Measurements from ENCODE around the gene CCR3. TPM values are rescaled to one million over a fixed set of nuclear protein-coding genes. Genes with fewer than 3 reads are reported as not detected.

CCR3 gene
- total RNA-seq, 1 donor from 2014 or later: not detected

DNA sequence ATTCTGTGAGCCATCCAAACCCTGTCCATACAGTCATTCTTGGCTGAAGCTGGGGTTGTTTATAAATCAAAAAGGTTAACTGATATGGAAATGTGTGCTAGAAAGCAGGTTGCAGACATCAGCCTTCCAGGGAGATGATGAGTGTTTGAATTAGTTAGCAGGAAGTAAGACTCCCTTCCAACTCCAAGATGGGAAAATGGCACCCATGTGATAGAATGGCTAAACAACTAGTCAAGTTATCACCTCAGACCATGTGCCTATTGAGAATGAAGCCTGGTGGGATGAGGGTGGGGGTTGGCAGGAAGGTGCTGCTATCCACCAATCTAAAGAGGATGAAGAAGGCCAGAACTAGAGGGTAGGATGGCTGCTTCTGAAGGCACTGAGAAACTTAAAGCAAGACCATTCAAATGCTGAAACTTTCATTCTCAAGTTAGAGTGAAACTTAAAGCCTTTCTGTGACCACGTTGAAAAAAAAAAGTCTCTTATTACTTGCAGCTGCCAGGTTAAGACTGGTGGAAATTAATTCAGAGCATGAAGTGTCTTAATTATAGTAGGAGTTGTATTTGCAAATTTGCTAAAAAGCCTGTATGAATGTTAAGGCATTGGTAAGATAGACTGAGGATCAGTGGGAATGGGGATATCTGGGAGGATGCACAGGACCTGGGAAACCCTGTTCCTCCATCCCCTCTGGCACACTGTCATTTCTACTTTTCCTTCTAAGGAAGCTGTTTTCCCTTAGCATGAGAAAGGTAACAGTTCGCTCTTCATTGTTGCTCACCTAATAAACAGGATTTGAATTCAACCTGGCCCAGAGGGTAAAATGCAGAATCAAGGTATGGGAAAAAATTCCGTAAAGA lies 36.8 kb downstream of the CCR3 start:
- peaks cover 2% of the 10 kb centered on the region for H3K4me1 Mint-ChIP-seq (ENCODE audit: unreplicated experiment)
- TF ChIP-seq CTCF (IDR thresholded peaks at IDR 0.05; ENCODE audit: unreplicated experiment): no peak
- H3K9me3 Mint-ChIP-seq (ENCODE audit: unreplicated experiment): peaks cover 5% of the 10 kb centered on the region

GRCh38 chr3:46280105-46280797 lies 38.0 kb downstream of the CCR3 start:
- Mint-ChIP-seq H3K36me3 (ENCODE audit: low read depth, unreplicated experiment) (no peaks in the 10 kb centered on the region), H3K27ac (ENCODE audit: unreplicated experiment) (no peak overlapping the region), H3K27me3 (ENCODE audit: unreplicated experiment) (no peaks in the 10 kb centered on the region), H3K9me3 (ENCODE audit: unreplicated experiment) (peaks cover 5% of the 10 kb centered on the region), H3K4me1 (ENCODE audit: unreplicated experiment) (peaks cover under 1% of the 10 kb centered on the region), H3K4me3 (ENCODE audit: unreplicated experiment) (no peak overlapping the region)
- DNase-seq (ENCODE audit: low spot score): no peak
- TF ChIP-seq CTCF (IDR thresholded peaks at IDR 0.05; ENCODE audit: unreplicated experiment): no peak

More for the DNA sequence above, 36.8 kb downstream of the CCR3 start:
- no peaks in the 10 kb centered on the region for H3K27me3 Mint-ChIP-seq (ENCODE audit: unreplicated experiment)
- H3K36me3 Mint-ChIP-seq (ENCODE audit: low read depth, unreplicated experiment): no peaks in the 10 kb centered on the region
- DNase-seq (ENCODE audit: low spot score): no peak
- H3K27ac Mint-ChIP-seq (ENCODE audit: unreplicated experiment): no peak overlapping the region
- H3K4me3 Mint-ChIP-seq (ENCODE audit: unreplicated experiment): no peak overlapping the region

DNA sequence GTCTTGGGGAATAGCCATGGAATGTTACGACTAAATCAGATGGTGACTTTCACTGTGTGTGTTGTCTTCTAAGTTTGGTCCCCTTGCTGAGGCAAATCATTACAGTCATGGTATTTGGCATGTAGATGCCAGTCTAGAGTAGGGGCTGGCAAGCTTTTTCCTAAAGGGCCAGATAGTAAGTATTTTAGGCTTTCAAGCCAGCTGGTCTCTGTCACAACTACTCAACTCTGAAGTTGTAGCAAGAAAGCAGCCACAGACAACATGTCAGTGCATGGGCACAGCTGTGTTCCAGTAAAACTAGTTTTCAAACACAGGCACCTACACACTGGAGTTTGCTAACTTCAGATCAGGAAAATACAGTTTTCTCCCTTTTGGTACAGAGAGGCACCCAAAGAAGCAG lies 39.3 kb downstream of the CCR3 start:
- Mint-ChIP-seq H3K27ac (ENCODE audit: unreplicated experiment) (no peak overlapping the region), H3K4me1 (ENCODE audit: unreplicated experiment) (no peaks in the 10 kb centered on the region), H3K4me3 (ENCODE audit: unreplicated experiment) (no peak overlapping the region), H3K36me3 (ENCODE audit: low read depth, unreplicated experiment) (no peaks in the 10 kb centered on the region), H3K9me3 (ENCODE audit: unreplicated experiment) (peaks cover 5% of the 10 kb centered on the region), H3K27me3 (ENCODE audit: unreplicated experiment) (no peaks in the 10 kb centered on the region)
- TF ChIP-seq CTCF (IDR thresholded peaks at IDR 0.05; ENCODE audit: unreplicated experiment): no peak
- no peak for DNase-seq (ENCODE audit: low spot score)

- Mint-ChIP-seq H3K27me3 (ENCODE audit: unreplicated experiment) (no peaks in the 10 kb centered on the region), H3K27ac (ENCODE audit: unreplicated experiment) (no peak overlapping the region), H3K9me3 (ENCODE audit: unreplicated experiment) (peaks cover 5% of the 10 kb centered on the region), H3K36me3 (ENCODE audit: low read depth, unreplicated experiment) (no peaks in the 10 kb centered on the region), H3K4me3 (ENCODE audit: unreplicated experiment) (no peak overlapping the region), H3K4me1 (ENCODE audit: unreplicated experiment) (no peaks in the 10 kb centered on the region)
- no peak for DNase-seq (ENCODE audit: low spot score)
- no peak for TF ChIP-seq CTCF (IDR thresholded peaks at IDR 0.05; ENCODE audit: unreplicated experiment)
These were observed 39.8 kb downstream of the CCR3 start for GRCh38 chr3:46282041-46282440.

DNA sequence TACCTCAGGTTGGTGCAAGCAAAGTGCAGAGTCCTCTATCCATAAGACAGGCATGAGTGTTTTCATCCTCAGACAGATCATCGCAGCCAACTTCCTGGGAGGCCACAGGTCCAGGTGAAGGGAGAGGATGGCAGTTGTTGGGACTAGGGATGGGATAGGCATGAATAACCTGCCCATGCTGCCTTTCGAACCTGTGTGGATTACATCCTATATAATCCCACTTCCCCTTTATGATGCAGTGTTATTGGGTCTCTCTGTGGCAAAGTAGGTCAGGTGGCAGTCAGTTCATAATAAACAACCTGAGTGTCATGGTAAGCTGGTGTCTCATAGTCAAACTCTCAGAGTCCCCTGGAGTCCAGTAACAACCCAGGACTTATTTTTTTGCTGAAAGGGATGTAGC lies 40.4 kb downstream of the CCR3 start:
- DNase-seq (ENCODE audit: low spot score): no peak

More for the DNA sequence above, 40.4 kb downstream of the CCR3 start:
- H3K27ac Mint-ChIP-seq (ENCODE audit: unreplicated experiment): no peak overlapping the region
- H3K27me3 Mint-ChIP-seq (ENCODE audit: unreplicated experiment): no peaks in the 10 kb centered on the region
- peaks cover 5% of the 10 kb centered on the region for H3K9me3 Mint-ChIP-seq (ENCODE audit: unreplicated experiment)
- no peaks in the 10 kb centered on the region for H3K36me3 Mint-ChIP-seq (ENCODE audit: low read depth, unreplicated experiment)
- H3K4me3 Mint-ChIP-seq (ENCODE audit: unreplicated experiment): no peak overlapping the region
- no peaks in the 10 kb centered on the region for H3K4me1 Mint-ChIP-seq (ENCODE audit: unreplicated experiment)
- TF ChIP-seq CTCF (IDR thresholded peaks at IDR 0.05; ENCODE audit: unreplicated experiment): no peak
